ENCODE measurements around the gene PKLR. TPM values are rescaled to one million over a fixed set of nuclear protein-coding genes. Genes with fewer than 3 reads are reported as not detected.

PKLR gene
- total and polyA plus RNA-seq, 2 donors (not counting 3 experiments of a cell fraction or from before 2014, with no cell fraction given) = not detected

- H3K9ac ChIP-seq (replicated peaks; ENCODE audit: extremely low read depth, insufficient read depth, low read length) = no peak overlapping the region
- no peaks in the 10 kb centered on the region for H3K9me1 ChIP-seq (replicated peaks; ENCODE audit: control insufficient read depth, extremely low read depth, insufficient read depth, low read length)
- no peak overlapping the region for H3K4me3 ChIP-seq (replicated peaks in 1 of 3; ENCODE audit: insufficient read depth in 1 of 3, low read depth in 1 of 3, low read length in 3 of 3)
- no peak for DNase-seq (ENCODE audit: low read depth, low spot score)
- dilution Hi-C loops (cut with MboI; ENCODE audit: extremely low pct_ligation_motif_present, low sequenced_read_pairs) = no loop called here
- H3K27ac ChIP-seq (ENCODE audit: insufficient read depth, low read depth, low read length) = no peak overlapping the region
- no peak overlapping the region for H2AFZ ChIP-seq (ENCODE audit: low read depth, low read length)
- ChIA-PET CTCF (interaction anchor here (1.3 to 1.4 kb wide), 2 partner anchors 51 to 62 kb away, joined by 4 to 6 read pairs; partner anchors contain the start of gene SCAMP3), POLR2A (no interaction called here)
- H3K79me2 ChIP-seq (ENCODE audit: control insufficient read depth, insufficient read depth, low read length) = peaks cover 52% of the 10 kb centered on the region
- BruUV-seq (replicated peaks) = no TSS peak
- no peak overlapping the region for H3K4me2 ChIP-seq (ENCODE audit: insufficient read depth, low read length)
- no peaks in the 10 kb centered on the region for H3K9me3 ChIP-seq (replicated peaks; ENCODE audit: control insufficient read depth, insufficient read depth, low read length)
- no peaks in the 10 kb centered on the region for H3K27me3 ChIP-seq (ENCODE audit: control insufficient read depth in 2 of 2, insufficient read depth in 2 of 2, low read length in 2 of 2)
- no peaks in the 10 kb centered on the region for H4K20me1 ChIP-seq (replicated peaks; ENCODE audit: control insufficient read depth, extremely low read depth, insufficient read depth, low read length)
- no peak for TF ChIP-seq POLR2AphosphoS5 (IDR thresholded peaks at IDR 0.05; ENCODE audit: insufficient read depth, low read depth, low read length)
- no peak for TF ChIP-seq GATA2 (IDR thresholded peaks at IDR 0.05; ENCODE audit: insufficient read depth, insufficient read length, low read depth, low read length)
- TF ChIP-seq JUN (IDR thresholded peaks at IDR 0.05; ENCODE audit: borderline replicate concordance, insufficient read depth, insufficient read length, low read depth) = no peak
- TF ChIP-seq MYC (IDR thresholded peaks at IDR 0.05; ENCODE audit: low read depth, low read length) = no peak
- TF ChIP-seq FOS (IDR thresholded peaks at IDR 0.05; ENCODE audit: borderline replicate concordance, insufficient read depth, low read length) = no peak
- no peak for TF ChIP-seq POLR2A (IDR thresholded peaks at IDR 0.05; ENCODE audit: low read depth, low read length)
- no peak for TF ChIP-seq CTCF (IDR thresholded peaks at IDR 0.05; ENCODE audit: extremely low read depth in 1 of 2, insufficient read depth in 1 of 2, low read depth in 1 of 2, low read length in 2 of 2)
- TF ChIP-seq EZH2 (IDR thresholded peaks at IDR 0.05; ENCODE audit: borderline replicate concordance, low read depth, low read length, severe bottlenecking) = no peak
- TF ChIP-seq MAX (IDR thresholded peaks at IDR 0.05; ENCODE audit: insufficient read depth, insufficient read length) = no peak
- peaks cover 21 to 23% of the 10 kb centered on the region in 2 experiments for H3K36me3 ChIP-seq (ENCODE audit: control insufficient read depth in 2 of 2, extremely low read depth in 1 of 2, insufficient read depth in 2 of 2, low read length in 2 of 2)
- FAIRE-seq = no peak
- peaks cover 19% of the 10 kb centered on the region for H3K4me1 ChIP-seq (ENCODE audit: control insufficient read depth, extremely low read depth, insufficient read depth, low read length)
- intact Hi-C loops (cut with micrococcal nuclease) = no loop called here
These were observed 12.0 kb upstream of the PKLR start for GRCh38 chr1:155313261-155313660.
